GM21360 (cell line): ENCODE measurements around the gene RASGRP4.
"Not testable (repeated sequence)": the region's sequence is repeated elsewhere in the genome, so short reads cannot be mapped to it uniquely, and the experiment has no call there.

Experiments
- ATAC-seq: cut with Tn5 transposase; IDR thresholded peaks from one replicate; pipeline ENCODE4 v1.9.1; 2021; ENCODE audit warnings: mild to moderate bottlenecking, moderate library complexity; ENCODE audit not compliant: unreplicated experiment

The RASGRP4 gene

DNA sequence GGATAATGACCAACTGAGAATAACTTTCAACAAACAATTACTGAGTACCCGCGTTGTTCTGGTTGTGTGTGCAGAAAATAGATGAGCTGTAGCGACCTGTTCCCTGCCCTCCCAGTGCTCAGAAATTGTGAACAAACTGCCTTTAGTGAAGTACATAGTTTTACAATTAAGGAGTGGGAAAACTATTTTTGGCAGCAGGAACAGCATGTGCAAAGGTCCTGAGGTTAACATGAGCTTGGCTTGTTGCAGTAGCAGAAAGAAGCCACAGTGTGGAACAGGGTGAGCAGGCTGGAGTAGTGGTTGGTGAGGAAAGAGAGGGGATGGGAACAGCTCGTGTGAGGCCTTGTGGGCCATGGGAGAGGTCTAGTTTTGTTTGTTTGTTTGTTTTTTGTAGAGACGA, 23.5 kb upstream of the RASGRP4 start:
- no peak for ATAC-seq

DNA sequence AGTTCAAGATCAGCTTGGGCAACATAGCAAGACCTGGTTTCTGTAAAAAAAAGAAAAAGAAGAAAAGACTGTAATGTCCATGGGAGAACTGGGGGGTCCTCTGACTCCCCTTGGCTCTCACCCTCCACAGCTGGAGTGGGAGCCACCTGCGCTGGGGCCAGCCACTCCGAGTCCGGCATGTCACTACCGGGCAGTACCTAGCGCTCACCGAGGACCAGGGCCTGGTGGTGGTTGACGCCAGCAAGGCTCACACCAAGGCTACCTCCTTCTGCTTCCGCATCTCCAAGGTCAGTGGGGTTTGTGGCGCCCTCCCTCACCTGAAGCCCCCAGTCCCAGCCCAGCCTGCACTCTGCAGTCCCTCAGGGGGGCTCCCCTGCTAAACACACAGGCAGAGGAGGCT, 22.2 kb upstream of the RASGRP4 start:
- ATAC-seq, result no peak

DNA sequence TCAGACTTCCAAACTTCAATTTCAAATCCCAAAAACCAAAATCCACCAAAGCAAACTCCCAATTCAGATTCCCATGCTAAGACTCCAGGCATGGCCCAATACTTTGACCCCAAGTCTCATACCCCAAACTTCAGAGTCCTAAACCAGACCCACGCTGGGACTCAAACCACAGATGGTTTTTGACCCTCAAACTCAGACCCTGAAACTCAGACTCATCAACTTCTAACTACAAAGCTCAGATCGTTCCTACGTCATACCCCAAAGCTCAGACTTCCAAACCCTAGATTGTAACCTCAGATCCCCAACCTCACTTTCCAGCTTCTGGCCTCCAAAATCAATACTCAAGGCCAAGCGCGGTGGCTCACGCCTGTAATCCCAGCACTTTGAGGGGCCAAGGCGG, 19.3 kb upstream of the RASGRP4 start:
- ATAC-seq, result no peak

DNA sequence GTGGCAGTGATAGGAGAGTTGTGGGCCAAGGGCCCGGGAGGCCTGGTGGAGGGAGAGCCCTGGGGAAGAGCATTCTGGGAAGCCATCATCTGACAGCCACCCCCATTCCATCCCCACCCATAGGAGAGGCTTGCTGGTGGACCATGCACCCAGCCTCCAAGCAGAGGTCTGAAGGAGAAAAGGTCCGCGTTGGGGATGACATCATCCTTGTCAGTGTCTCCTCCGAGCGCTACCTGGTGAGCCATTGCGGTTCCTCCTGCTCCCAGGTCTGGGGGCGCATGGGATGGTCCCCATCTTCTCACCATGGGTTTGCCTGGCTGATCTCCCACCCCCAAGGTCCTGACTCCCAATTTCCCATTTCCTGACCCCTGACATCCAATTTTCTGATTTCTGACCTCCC, 18.0 kb upstream of the RASGRP4 start:
- ATAC-seq, result no peak

DNA sequence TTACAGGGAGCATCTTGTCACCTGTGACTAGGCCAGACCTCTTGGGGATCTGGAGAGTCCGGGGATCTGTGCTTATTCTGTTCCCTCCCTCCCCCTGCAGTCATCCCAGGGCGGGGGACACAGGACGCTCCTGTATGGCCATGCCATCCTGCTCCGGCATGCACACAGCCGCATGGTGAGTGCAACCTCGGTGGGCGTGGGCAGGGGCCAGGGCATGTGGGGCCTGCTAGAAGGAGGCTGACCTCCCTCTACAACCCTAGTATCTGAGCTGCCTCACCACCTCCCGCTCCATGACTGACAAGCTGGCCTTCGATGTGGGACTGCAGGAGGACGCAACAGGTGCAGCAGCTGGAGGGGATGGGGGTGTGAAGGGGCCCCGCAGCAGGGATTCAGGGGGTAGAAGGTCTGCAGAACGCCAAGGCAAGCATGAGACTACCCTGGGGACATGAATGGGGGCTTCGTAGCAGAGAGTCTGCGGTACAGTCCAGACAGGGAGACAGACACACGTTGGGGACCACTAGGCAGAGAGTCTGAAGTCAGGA, 17.5 kb upstream of the RASGRP4 start:
- no peak for ATAC-seq

DNA sequence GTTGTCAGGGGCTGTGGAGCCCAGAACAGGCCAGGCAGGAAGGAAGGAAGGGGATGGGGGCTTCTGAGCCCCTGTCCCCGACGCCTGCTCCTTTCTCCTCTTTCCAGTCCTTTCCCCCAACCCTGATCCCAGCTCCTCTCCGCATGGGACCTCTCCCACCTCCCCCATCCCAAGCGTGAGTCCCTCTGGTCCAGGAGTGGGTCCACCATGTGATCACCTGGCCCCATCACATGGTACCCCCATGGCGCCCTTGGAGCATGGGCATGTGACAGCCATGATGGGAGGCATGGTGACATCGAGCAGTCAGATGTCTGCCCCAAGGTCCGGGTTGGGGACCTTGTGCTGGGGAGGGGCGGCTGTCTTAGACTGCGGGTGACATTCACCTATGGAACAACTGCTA, 16.7 kb upstream of the RASGRP4 start:
- no peak for ATAC-seq

DNA sequence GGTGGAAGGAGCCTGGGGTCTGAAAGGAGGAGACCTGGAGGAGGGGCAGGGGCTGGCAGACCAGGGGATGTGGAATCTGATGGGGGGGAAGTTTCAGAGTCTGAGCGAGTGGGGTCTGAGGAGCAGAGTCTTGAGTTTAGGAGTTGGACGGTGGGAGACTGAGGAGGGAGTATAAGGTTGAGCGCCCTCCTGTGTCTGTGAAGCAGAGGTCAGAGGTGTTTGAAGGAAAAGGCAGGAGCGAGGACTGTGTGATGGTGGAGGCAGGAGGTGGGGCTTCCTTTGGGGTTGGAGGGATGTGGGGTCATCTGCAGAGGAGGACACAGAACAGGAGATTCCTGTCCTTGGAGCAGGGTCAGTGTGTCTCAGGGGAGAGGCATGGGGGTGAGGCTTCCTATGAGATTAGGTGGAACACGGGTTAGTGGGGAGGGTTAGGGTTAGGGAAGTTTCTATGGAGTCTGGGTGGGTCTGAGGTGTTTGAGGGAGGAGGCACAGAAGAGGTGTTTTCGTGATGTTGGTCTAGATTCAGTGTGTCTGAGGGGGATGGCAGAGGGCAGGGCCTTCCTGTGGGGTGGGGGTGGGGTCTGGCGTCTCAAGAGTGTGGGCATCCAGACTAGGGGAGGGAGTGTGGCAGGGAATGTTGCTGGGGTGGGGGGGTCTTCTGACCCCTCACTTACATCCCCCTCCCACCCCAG, 15.8 kb upstream of the RASGRP4 start:
- no peak for ATAC-seq

DNA sequence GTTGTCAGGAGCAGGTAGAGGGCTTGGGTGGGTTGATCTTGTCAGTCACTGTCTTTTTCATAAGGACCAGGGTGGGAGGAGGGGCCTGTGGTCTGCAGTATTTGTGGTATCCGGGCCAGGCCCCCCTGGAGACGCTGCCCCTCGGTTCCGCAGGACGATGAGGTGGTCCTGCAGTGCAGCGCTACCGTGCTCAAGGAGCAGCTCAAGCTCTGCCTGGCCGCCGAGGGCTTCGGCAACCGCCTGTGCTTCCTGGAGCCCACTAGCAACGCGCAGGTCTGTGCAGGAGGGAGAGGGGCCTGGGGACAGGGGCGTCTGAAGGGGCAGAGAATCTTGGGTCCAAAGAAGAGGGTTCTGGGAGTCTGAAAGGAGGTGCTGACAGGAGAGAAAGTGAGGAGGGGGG, 14.6 kb upstream of the RASGRP4 start:
- ATAC-seq, result no peak

DNA sequence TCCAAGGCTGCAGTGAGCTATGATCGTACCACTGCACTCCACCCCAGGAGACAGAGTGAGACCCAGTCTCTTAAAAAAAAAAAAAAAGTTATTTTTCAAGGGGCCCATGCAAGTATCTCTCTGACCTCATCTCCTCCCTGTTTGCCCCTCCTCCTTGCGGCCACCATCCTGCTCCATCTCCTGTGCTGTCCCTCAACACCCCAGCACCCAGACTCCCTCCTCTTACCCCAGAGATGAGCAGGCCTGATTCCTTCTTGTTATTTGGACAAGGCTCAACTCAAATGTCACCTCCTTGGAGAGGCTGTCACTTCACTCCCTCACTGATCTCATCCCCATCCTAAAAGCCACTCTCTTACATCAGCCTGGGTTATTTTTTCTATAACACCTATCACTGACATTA, 11.9 kb upstream of the RASGRP4 start:
- no peak for ATAC-seq

DNA sequence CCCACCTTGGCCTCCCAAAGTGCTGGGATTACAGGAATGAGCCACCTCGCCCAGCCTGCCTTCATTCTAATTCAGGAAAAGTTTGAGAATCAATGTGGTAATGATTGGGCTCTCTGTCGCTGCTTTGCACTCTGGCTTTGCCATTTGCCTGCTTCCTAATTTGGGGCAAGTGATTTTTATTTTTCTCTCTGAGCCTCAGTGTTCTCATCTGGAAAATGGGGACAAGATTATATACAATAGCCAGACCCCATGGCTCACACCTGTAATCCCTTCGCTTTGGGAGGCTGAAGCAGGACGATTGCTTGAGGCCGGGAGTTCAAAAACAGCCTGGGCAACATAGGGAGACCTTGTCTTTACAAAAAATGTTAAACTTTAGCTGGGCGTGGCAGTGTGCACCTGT, 11.3 kb upstream of the RASGRP4 start:
- ATAC-seq, result no peak

DNA sequence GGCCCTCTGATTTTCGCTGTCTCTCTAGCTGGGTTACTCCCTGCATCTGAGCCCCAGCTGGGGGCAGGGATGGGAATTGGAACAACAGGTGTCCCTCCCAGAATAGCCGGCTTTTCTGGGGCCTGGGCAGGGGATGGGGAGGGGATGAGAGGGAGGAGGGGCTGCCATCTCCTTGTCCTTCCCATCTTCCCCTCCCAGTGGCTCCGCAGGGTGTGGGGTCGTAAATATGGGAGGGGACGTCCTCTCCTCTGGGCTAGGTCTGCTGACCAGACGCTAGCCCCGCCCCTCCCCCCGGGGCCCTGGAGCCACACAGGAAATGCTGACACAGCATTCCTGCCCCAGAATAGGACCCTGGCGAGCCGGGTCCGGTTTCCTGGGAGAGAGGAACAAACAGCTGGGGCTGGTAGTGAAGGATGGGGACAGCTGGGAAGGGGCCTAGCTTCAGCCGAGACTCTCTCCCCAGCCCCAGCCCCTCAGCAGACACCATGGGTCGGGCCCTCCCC, 8.6 kb upstream of the RASGRP4 start:
- ATAC-seq, result no peak

DNA sequence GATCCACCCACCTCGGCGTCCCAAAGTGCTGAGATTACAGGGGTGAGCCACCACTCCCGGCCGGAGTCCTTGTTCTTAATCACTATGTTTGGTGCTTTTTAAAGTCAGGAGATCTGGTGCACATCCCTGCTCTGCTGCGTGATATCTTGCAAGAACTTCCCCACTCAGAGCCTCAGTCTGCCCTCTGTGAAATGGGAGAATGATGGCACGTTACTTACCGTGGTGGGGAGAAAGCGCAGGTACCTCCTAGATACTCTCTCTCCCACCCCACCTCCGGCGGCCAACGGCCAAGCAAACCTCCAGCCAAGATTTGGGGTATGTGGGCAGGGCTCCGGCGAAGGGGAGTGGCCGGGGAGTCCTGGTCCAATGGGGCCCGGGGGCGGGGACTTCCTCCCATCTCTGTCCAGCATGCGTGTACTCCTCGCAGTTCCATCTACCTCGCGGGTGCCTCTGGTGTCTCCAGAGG, 7.3 kb upstream of the RASGRP4 start, which contains the start of gene RYR1:
RYR1 (plus strand) TSS at position 424 of the 466 bp plus-strand sequence. CDS start 139 bp downstream, outside the sequence.
- ATAC-seq, result no peak

DNA sequence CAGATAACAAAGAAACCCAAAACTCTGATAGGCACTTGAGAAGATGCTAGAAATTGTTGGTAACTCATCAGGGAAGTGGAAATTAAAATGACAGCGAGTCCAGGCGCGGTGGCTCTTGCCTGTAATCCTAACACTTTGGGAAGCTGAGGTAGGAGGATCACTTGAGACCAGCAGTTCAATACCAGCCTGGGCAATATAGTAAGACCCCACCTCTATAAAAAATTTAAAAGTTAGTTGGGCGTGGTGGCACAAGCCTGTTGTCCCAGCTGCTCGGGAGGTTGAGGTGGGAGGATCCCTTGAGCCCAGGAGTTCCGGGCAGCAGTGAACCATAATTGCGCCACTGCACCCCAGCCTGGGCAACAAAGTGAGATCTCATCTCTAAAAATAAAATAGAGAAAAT, 4.9 kb upstream of the RASGRP4 start:
- no peak for ATAC-seq

DNA sequence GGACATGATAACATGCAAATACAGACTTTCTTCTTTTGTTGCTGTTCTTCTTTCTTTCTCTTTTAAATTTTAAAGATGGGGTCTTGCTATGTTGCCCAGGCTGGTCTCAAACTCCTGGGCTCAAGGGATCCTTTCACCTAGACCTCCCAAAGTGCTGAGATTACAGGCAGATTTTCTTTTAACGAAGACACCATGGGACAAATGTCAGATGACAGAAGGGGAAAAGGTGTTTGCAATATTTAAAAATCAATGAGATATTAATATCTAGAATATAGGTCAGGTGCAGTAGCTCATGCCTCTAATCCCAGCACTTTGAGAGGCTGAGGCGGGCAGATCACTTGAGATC, 3.8 kb upstream of the RASGRP4 start:
- no peak for ATAC-seq

DNA sequence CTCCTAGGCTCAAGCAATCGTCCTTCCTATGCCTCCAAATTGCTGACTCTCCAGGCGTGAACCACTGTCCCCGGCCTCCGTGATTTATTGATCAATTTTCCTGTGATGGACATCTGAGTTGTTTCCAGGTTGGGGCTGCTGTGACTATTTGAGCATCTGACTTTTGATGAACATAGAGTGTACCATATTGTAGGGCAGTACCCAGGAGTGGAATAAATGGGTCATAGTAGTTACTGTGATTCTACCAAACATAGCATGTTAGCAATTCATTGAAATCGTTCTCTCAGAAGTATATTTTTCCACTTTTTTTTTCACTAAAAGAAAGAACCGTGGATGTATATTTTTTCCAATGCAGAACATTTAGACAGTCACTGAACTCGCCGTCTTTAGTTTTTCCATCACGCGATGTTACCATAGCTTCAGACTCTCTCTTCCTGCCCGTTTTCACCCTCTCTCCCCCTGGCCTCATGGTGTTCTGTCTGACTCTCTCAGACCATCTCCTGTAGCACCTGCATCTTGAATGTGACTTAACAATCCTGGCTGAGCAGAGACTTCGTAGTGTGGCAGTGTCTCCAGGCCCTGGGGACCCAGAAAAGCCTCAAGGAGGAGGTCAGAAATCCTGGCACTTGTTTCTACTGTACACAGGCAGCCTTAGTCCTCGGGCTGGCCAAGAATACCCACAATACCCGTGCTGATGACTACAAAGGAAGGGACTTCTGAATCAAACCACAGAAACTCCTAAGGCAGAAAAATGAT, 3.2 kb upstream of the RASGRP4 start:
- no peak for ATAC-seq

DNA sequence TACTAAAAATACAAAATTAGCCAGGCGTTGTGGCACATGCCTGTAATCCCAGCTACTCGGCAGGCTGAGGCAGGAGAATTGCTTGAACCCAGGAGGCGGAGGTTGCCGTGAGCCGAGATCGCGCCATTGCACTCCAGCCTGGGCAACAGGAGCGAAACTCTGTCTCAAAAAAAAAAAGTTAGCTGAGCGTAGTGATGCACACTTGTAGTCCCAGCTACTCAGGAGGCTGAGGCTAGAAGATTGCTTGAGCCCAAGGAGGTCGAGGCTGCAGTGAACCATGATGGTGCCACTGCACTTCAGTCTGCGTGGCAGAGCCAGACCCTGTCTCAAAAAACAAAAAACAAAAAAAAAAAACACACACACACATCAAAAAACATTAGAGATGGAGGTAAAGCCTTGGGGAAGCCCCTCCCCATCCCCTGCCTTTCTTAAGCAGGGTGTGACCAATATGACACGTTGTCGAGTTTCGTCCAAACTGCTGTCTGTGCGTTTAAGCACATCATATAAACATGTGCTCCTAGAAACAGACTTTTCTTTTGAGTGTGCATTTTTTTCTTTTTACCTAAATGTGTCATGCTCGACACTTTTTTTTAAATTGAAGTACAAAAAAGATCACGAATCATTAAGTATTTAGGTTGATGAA, 1.1 kb upstream of the RASGRP4 start:
- not testable (repeated sequence) for ATAC-seq

DNA sequence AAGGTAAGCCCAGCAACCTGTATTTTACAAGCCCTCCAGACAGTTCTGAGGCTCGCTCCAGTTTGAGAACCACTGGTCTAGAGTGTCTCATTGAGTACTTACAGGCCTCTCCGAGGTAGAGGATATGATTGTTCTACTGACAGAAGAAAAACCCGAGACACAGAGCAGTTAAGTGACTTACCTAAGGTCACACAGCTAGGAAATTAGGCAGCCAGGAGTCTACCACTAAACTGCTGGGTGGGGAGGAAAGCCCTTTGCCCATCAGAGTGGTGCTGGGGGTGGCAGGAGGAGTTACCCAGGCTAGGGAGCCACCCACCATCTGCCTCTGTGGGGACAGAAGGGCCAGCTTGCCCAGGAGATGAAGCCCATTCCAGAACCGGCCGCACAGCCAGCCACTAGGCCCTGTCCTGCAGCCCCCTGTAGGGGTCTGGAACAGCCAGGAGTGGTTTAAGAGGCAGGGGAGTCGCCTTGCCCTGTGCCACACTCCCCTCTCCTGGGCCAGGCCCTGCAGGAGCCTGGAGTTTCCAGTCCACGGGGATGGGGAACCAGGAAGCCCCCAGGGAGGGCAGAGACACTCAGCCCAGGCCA, 703 bp downstream of the RASGRP4 start:
- no peak for ATAC-seq

DNA sequence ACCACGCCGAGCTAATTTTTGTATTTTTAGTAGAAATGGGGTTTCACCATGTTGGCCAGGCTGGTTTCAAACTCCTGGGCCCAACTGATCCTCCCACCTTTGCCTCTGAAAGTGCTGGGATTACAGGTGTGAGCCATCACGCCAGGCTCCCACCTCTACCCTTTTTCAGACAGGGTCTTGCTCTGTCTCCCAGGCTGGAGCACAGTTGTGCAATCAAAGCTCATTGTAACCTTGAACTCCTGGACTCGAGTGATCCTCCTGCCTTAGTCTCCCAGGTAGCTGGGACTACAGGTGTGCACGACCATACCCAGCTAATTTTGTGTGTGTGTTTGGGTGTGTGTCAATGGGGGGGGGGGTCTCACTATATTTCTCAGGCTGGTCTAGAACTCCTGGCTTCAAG, 1.7 kb downstream of the RASGRP4 start:
- ATAC-seq, result no peak

DNA sequence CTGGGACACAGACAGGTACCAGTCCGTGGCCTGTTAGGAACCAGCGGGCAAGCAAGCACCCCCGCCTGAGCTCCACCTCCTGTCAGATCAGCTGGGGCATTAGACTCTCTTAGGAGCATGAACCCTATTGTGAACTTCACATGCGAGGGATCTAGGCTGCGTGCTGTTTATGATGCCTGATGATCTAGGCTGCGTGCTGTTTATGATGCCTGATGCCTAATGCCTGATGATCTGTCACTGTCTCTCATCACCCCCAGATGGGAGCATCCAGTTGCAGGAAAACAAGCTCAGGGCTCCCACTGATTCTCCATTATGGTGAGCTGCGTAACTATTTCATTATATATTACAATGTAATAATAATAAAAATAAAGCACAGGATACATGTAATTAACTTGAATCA, 3.6 kb downstream of the RASGRP4 start:
- ATAC-seq, result no peak

DNA sequence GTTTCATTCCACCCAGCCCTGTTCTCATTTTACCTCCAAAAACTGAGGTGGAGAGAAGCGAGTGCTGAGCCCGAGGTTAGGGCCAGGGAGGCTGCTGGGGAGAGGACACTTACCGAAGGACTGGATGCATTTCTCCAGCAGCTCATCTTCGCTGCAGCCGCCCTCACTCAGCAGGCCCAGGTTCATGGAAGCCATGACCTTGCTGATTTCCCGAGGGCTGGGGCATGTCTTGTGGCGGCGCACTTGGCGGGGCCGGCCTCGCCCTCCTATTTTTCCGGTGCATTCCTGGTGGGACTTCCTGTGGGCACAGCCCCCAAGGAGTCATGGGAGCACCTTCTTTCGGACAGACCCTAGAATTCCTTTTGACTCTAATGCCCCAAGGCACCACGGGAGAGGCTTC, 4.2 kb downstream of the RASGRP4 start:
- ATAC-seq, result no peak

DNA sequence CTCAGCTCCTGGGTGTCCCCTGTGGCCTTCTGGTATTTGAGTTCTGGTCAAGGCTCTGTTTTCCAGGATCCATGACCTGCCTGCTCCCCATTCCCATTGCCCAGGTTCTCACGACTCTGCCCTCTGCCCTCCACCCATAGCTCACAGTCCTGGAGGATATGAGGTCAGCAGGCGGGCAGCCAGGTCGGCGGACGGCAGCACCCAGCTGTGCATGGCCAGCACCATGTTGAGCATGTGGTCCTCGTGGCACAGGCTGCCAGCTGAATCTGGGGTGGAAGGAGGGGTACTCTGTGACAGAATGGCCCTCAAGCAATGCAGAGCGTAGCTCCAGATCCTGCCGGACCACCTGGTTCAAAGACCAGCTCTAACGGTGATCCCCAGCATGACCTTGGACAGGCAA, 5.1 kb downstream of the RASGRP4 start:
- no peak for ATAC-seq
